Stimulated activated naive CD8-positive, alpha-beta T cell treated with anti-CD3 and anti-CD28 coated beads, Interleukin-15, Interleukin-2, amounts not matched to agents 100 ng/mL and 50 ng/mL, for 24 hours (primary cell): ENCODE data around the gene AADAC.
"Not testable (repeated sequence)": the region's sequence is repeated elsewhere in the genome, so short reads cannot be mapped to it uniquely, and the experiment has no call there.

Experiments
- H3K27ac Mint-ChIP-seq: one replicate; pipeline ENCODE4 v1.8.0; 2021; ENCODE audit warnings: mild to moderate bottlenecking, mixed read lengths
- H3K27me3 Mint-ChIP-seq: one replicate; pipeline ENCODE4 v1.8.0; 2021; ENCODE audit warnings: mixed read lengths
- H3K36me3 Mint-ChIP-seq: one replicate; pipeline ENCODE4 v1.8.0; 2021; ENCODE audit warnings: low read depth, mixed read lengths
- H3K4me1 Mint-ChIP-seq: one replicate; pipeline ENCODE4 v1.8.0; 2021; ENCODE audit warnings: low read depth, mixed read lengths
- H3K4me3 Mint-ChIP-seq: one replicate; pipeline ENCODE4 v1.8.0; 2021; ENCODE audit warnings: mild to moderate bottlenecking, mixed read lengths
- H3K9me3 Mint-ChIP-seq: one replicate; pipeline ENCODE4 v1.8.0; 2021; ENCODE audit warnings: mixed read lengths

The AADAC gene

GRCh38 chr3:151813799-151814198, at the start of gene AADAC:
Gene AADAC, plus strand, starts transcription at chr3:151814116. Its CDS starts 47 bp downstream, at chr3:151814163.
- Mint-ChIP-seq H3K9me3 (no peaks in the 10 kb centered on the region), H3K36me3 (no peaks in the 10 kb centered on the region), H3K27ac (no peak within 1 kb of the TSS), H3K27me3 (no peaks in the 10 kb centered on the region), H3K4me1 (no peaks in the 10 kb centered on the region), H3K4me3 (no peak within 1 kb of the TSS)

- H3K4me3 Mint-ChIP-seq, H3K27ac Mint-ChIP-seq, H3K36me3 Mint-ChIP-seq, H3K9me3 Mint-ChIP-seq, H3K27me3 Mint-ChIP-seq, H3K4me1 Mint-ChIP-seq: not testable (repeated sequence)
Observed at GRCh38 chr3:151764699-151765098, 49.2 kb upstream of the AADAC start.

GRCh38 chr3:151765685-151766084, 48.2 kb upstream of the AADAC start:
- H3K9me3 Mint-ChIP-seq, result peaks cover 3% of the 10 kb centered on the region
- no peak overlapping the region for H3K27ac Mint-ChIP-seq
- no peaks in the 10 kb centered on the region for H3K36me3 Mint-ChIP-seq

GRCh38 chr3:151766454-151766853, 47.5 kb upstream of the AADAC start:
- Mint-ChIP-seq H3K4me3 (no peak overlapping the region), H3K4me1 (no peaks in the 10 kb centered on the region), H3K27me3 (no peaks in the 10 kb centered on the region), H3K9me3 (peaks cover 3% of the 10 kb centered on the region), H3K36me3 (no peaks in the 10 kb centered on the region), H3K27ac (no peak overlapping the region)

More at GRCh38 chr3:151765685-151766084, 48.2 kb upstream of the AADAC start:
- no peak overlapping the region for H3K4me3 Mint-ChIP-seq
- no peaks in the 10 kb centered on the region for H3K4me1 Mint-ChIP-seq
- H3K27me3 Mint-ChIP-seq, result no peaks in the 10 kb centered on the region

- H3K27ac Mint-ChIP-seq, result no peak overlapping the region
- H3K27me3 Mint-ChIP-seq, result no peaks in the 10 kb centered on the region
- H3K36me3 Mint-ChIP-seq, result no peaks in the 10 kb centered on the region
- H3K9me3 Mint-ChIP-seq, result peaks cover 3% of the 10 kb centered on the region
- no peak overlapping the region for H3K4me3 Mint-ChIP-seq
- no peaks in the 10 kb centered on the region for H3K4me1 Mint-ChIP-seq
Observed at GRCh38 chr3:151768393-151768930, 45.5 kb upstream of the AADAC start.

GRCh38 chr3:151769175-151769574, 44.7 kb upstream of the AADAC start:
- Mint-ChIP-seq H3K9me3 (peaks cover 3% of the 10 kb centered on the region), H3K4me3 (no peak overlapping the region), H3K36me3 (no peaks in the 10 kb centered on the region), H3K27me3 (no peaks in the 10 kb centered on the region), H3K27ac (no peak overlapping the region), H3K4me1 (no peaks in the 10 kb centered on the region)

- H3K27ac Mint-ChIP-seq, result no peak overlapping the region
- H3K9me3 Mint-ChIP-seq, result no peaks in the 10 kb centered on the region
- H3K4me3 Mint-ChIP-seq, result no peak overlapping the region
- no peaks in the 10 kb centered on the region for H3K27me3 Mint-ChIP-seq
- no peaks in the 10 kb centered on the region for H3K4me1 Mint-ChIP-seq
- no peaks in the 10 kb centered on the region for H3K36me3 Mint-ChIP-seq
Observed at GRCh38 chr3:151770956-151771355, 43.0 kb upstream of the AADAC start.

GRCh38 chr3:151772825-151773480, 41.0 kb upstream of the AADAC start:
- H3K4me1 Mint-ChIP-seq, result no peaks in the 10 kb centered on the region
- H3K4me3 Mint-ChIP-seq, result no peak overlapping the region
- H3K27ac Mint-ChIP-seq, result no peak overlapping the region
- no peaks in the 10 kb centered on the region for H3K27me3 Mint-ChIP-seq
- no peaks in the 10 kb centered on the region for H3K36me3 Mint-ChIP-seq
- H3K9me3 Mint-ChIP-seq, result no peaks in the 10 kb centered on the region

- no peak overlapping the region for H3K27ac Mint-ChIP-seq
- H3K9me3 Mint-ChIP-seq, result no peaks in the 10 kb centered on the region
- no peak overlapping the region for H3K4me3 Mint-ChIP-seq
- H3K4me1 Mint-ChIP-seq, result no peaks in the 10 kb centered on the region
- no peaks in the 10 kb centered on the region for H3K27me3 Mint-ChIP-seq
- H3K36me3 Mint-ChIP-seq, result no peaks in the 10 kb centered on the region
Observed at GRCh38 chr3:151774235-151774634, 39.7 kb upstream of the AADAC start.

GRCh38 chr3:151774910-151775309, 39.0 kb upstream of the AADAC start:
- Mint-ChIP-seq H3K27ac (no peak overlapping the region), H3K36me3 (no peaks in the 10 kb centered on the region), H3K4me1 (no peaks in the 10 kb centered on the region)

GRCh38 chr3:151775314-151776258, 38.3 kb upstream of the AADAC start:
- Mint-ChIP-seq H3K9me3 (no peaks in the 10 kb centered on the region), H3K27me3 (no peaks in the 10 kb centered on the region), H3K4me1 (no peaks in the 10 kb centered on the region), H3K4me3 (no peak overlapping the region), H3K36me3 (no peaks in the 10 kb centered on the region), H3K27ac (no peak overlapping the region)

More at GRCh38 chr3:151774910-151775309, 39.0 kb upstream of the AADAC start:
- H3K4me3 Mint-ChIP-seq, result no peak overlapping the region
- no peaks in the 10 kb centered on the region for H3K27me3 Mint-ChIP-seq
- H3K9me3 Mint-ChIP-seq, result no peaks in the 10 kb centered on the region

GRCh38 chr3:151776259-151776740, 37.6 kb upstream of the AADAC start:
- Mint-ChIP-seq H3K4me1 (no peaks in the 10 kb centered on the region), H3K4me3 (no peak overlapping the region), H3K27me3 (no peaks in the 10 kb centered on the region), H3K9me3 (no peaks in the 10 kb centered on the region), H3K27ac (no peak overlapping the region), H3K36me3 (no peaks in the 10 kb centered on the region)

- Mint-ChIP-seq H3K9me3 (no peaks in the 10 kb centered on the region), H3K36me3 (no peaks in the 10 kb centered on the region), H3K27ac (no peak overlapping the region), H3K4me1 (no peaks in the 10 kb centered on the region), H3K27me3 (no peaks in the 10 kb centered on the region), H3K4me3 (no peak overlapping the region)
Observed at GRCh38 chr3:151777880-151778279, 36.0 kb upstream of the AADAC start.

GRCh38 chr3:151787626-151788025, 26.3 kb upstream of the AADAC start:
- Mint-ChIP-seq H3K36me3 (no peaks in the 10 kb centered on the region), H3K27ac (no peak overlapping the region), H3K4me1 (no peaks in the 10 kb centered on the region), H3K9me3 (no peaks in the 10 kb centered on the region), H3K27me3 (no peaks in the 10 kb centered on the region), H3K4me3 (no peak overlapping the region)

- no peak overlapping the region for H3K27ac Mint-ChIP-seq
- H3K9me3 Mint-ChIP-seq, result no peaks in the 10 kb centered on the region
- no peaks in the 10 kb centered on the region for H3K36me3 Mint-ChIP-seq
- no peak overlapping the region for H3K4me3 Mint-ChIP-seq
- H3K27me3 Mint-ChIP-seq, result no peaks in the 10 kb centered on the region
- no peaks in the 10 kb centered on the region for H3K4me1 Mint-ChIP-seq
Observed at GRCh38 chr3:151788401-151788800, 25.5 kb upstream of the AADAC start.
